Osteocyte (in vitro differentiated cells): ENCODE results near the gene PLA2G12A. TPM values are rescaled to one million over a fixed set of nuclear protein-coding genes. Genes with fewer than 3 reads are reported as not detected.

ENCODE experiments used
- DNase-seq: peaks from one replicate; pipeline ENCODE4 v3.0.0; 2021; ENCODE audit warnings: mixed read lengths; ENCODE audit not compliant: unreplicated experiment; ENCODE audit errors: extremely low spot score
- H3K27ac Mint-ChIP-seq: one replicate; pipeline ENCODE4 v1.8.0; 2021; ENCODE audit warnings: mild to moderate bottlenecking, mixed read lengths; ENCODE audit not compliant: unreplicated experiment
- H3K27me3 Mint-ChIP-seq: one replicate; pipeline ENCODE4 v1.8.0; 2021; ENCODE audit warnings: mixed read lengths; ENCODE audit not compliant: unreplicated experiment
- H3K36me3 Mint-ChIP-seq: one replicate; pipeline ENCODE4 v1.8.0; 2021; ENCODE audit warnings: mixed read lengths; ENCODE audit not compliant: unreplicated experiment
- H3K4me1 Mint-ChIP-seq: one replicate; pipeline ENCODE4 v1.8.0; 2021; ENCODE audit warnings: mixed read lengths; ENCODE audit not compliant: unreplicated experiment
- H3K4me3 Mint-ChIP-seq: one replicate; pipeline ENCODE4 v1.8.0; 2021; ENCODE audit warnings: mild to moderate bottlenecking, moderate library complexity, mixed read lengths; ENCODE audit not compliant: unreplicated experiment
- H3K9me3 Mint-ChIP-seq: one replicate; pipeline ENCODE4 v1.8.0; 2021; ENCODE audit warnings: mixed read lengths; ENCODE audit not compliant: unreplicated experiment
- CTCF ChIP-seq: fragments of 200-600 bp; sonication (generic); IDR thresholded peaks from 2 replicates; pipeline ENCODE4 v1.5.0; 2021; ENCODE audit warnings: antibody characterized with exemption, mild to moderate bottlenecking, moderate library complexity
- long read RNA-seq: library from polyadenylated mRNA; unstranded; transcript quantifications from one replicate; pipeline ENCODE4 v2.0.0, GENCODE V29; 2021
- total RNA-seq: library from RNA; stranded (reverse); gene quantifications from 2 replicates; pipeline ENCODE4 v1.2.1, GENCODE V29; 2021

The PLA2G12A gene
- total RNA-seq, result 38.6 and 43.8 TPM in 2 replicates
- long read RNA-seq, full-length matches to known transcripts, result 94 of 100 reads
- long read RNA-seq, partial matches to known transcripts, result 0 of 100 reads
- long read RNA-seq, other reads (novel, unspliced or antisense), result 6 of 100 reads

GRCh38 chr4:109729718-109730618 is at the start of gene PLA2G12A:
PLA2G12A (minus strand) TSS chr4:109730070; CDS start chr4:109729809, 261 bp downstream.
- peak within 1 kb of the TSS; percentile 90 for H3K4me3 Mint-ChIP-seq
- H3K4me1 Mint-ChIP-seq, result peaks cover 21% of the 10 kb centered on the region
- peaks cover 2% of the 10 kb centered on the region for H3K36me3 Mint-ChIP-seq
- peak within 1 kb of the TSS; percentile 90 for H3K27ac Mint-ChIP-seq
- peak; percentile 90 for DNase-seq
- TF ChIP-seq CTCF, result no peak
- H3K9me3 Mint-ChIP-seq, result no peaks in the 10 kb centered on the region
- no peaks in the 10 kb centered on the region for H3K27me3 Mint-ChIP-seq

- Mint-ChIP-seq H3K4me1 (no peaks in the 10 kb centered on the region), H3K27ac (no peak overlapping the region), H3K9me3 (no peaks in the 10 kb centered on the region), H3K27me3 (peaks cover 22% of the 10 kb centered on the region), H3K4me3 (no peak overlapping the region), H3K36me3 (no peaks in the 10 kb centered on the region)
- DNase-seq, result no peak
- no peak for TF ChIP-seq CTCF
Observed at GRCh38 chr4:109764789-109765402, 35.0 kb upstream of the PLA2G12A start.

- no peak for DNase-seq
- H3K9me3 Mint-ChIP-seq, result no peaks in the 10 kb centered on the region
- no peak overlapping the region for H3K4me3 Mint-ChIP-seq
- no peaks in the 10 kb centered on the region for H3K4me1 Mint-ChIP-seq
- H3K27me3 Mint-ChIP-seq, result peaks cover 19% of the 10 kb centered on the region
- no peak for TF ChIP-seq CTCF
- no peak overlapping the region for H3K27ac Mint-ChIP-seq
- H3K36me3 Mint-ChIP-seq, result no peaks in the 10 kb centered on the region
Observed at GRCh38 chr4:109764376-109764775, 34.5 kb upstream of the PLA2G12A start.

- no peak for TF ChIP-seq CTCF
Observed at GRCh38 chr4:109760682-109761081, 30.8 kb upstream of the PLA2G12A start.

GRCh38 chr4:109755656-109756055 is 25.8 kb upstream of the PLA2G12A start:
- Mint-ChIP-seq H3K27ac (no peak overlapping the region), H3K27me3 (peaks cover 23% of the 10 kb centered on the region), H3K36me3 (no peaks in the 10 kb centered on the region), H3K4me3 (no peak overlapping the region), H3K9me3 (no peaks in the 10 kb centered on the region), H3K4me1 (no peaks in the 10 kb centered on the region)
- no peak for TF ChIP-seq CTCF
- no peak for DNase-seq

More at GRCh38 chr4:109760682-109761081, 30.8 kb upstream of the PLA2G12A start:
- H3K4me3 Mint-ChIP-seq, result no peak overlapping the region
- H3K4me1 Mint-ChIP-seq, result no peaks in the 10 kb centered on the region
- no peaks in the 10 kb centered on the region for H3K36me3 Mint-ChIP-seq
- peaks cover 20% of the 10 kb centered on the region for H3K27me3 Mint-ChIP-seq
- DNase-seq, result no peak
- H3K9me3 Mint-ChIP-seq, result no peaks in the 10 kb centered on the region
- no peak overlapping the region for H3K27ac Mint-ChIP-seq
